ENCODE results near the gene NPFFR2. TPM values are rescaled to one million over a fixed set of nuclear protein-coding genes. Genes with fewer than 3 reads are reported as not detected.
A peak's percentile ranks its signal among the peaks of the same experiment; 100 is the strongest.

The NPFFR2 gene
- polyA plus RNA-seq, 1 experiment: not detected

DNA sequence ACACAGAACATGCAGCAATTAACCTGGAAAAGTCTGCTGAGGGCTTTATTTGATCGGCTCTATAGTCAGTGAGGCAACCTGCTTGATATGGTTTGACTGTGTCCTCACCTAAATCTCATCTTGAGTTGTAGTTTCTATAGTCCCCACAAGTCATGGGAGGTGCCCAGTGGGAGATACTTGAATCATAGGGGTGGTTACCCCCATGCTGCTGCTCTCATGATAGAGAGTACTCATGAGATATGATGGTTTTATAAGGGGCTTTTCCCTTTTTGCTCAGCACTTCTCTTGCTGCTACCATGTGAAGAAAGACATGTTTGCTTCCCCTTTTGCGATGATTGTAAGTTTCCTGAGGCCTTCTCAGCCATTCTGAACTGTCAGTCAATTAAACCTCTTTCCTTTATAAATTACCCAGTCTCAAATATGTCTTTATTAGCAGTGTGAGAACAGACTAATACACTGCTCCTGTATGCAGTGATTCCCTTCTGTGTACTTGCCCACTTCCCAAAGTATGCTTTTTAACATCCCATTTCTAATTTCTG lies 78.2 kb downstream of the NPFFR2 start:
- ChIA-PET CTCF (no interaction called here), POLR2A (no interaction called here)
- Histone ChIP-seq H3K27ac (ENCODE audit: low read depth, low read length) (no peak overlapping the region), H3K27me3 (ENCODE audit: control insufficient read depth, insufficient read depth, low read length) (peaks cover 2% of the 10 kb centered on the region), H3K9me3 (ENCODE audit: control insufficient read depth, insufficient read depth, low read length) (no peaks in the 10 kb centered on the region), H3K4me3 (ENCODE audit: low read depth, low read length) (no peak overlapping the region)
- no peak for DNase-seq (ENCODE audit: low read depth, low spot score)
- TF ChIP-seq, protein P1, sequence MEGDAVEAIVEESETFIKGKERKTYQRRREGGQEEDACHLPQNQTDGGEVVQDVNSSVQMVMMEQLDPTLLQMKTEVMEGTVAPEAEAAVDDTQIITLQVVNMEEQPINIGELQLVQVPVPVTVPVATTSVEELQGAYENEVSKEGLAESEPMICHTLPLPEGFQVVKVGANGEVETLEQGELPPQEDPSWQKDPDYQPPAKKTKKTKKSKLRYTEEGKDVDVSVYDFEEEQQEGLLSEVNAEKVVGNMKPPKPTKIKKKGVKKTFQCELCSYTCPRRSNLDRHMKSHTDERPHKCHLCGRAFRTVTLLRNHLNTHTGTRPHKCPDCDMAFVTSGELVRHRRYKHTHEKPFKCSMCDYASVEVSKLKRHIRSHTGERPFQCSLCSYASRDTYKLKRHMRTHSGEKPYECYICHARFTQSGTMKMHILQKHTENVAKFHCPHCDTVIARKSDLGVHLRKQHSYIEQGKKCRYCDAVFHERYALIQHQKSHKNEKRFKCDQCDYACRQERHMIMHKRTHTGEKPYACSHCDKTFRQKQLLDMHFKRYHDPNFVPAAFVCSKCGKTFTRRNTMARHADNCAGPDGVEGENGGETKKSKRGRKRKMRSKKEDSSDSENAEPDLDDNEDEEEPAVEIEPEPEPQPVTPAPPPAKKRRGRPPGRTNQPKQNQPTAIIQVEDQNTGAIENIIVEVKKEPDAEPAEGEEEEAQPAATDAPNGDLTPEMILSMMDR (IDR thresholded peaks at IDR 0.05; ENCODE audit: low read depth, low read length): no peak

DNA sequence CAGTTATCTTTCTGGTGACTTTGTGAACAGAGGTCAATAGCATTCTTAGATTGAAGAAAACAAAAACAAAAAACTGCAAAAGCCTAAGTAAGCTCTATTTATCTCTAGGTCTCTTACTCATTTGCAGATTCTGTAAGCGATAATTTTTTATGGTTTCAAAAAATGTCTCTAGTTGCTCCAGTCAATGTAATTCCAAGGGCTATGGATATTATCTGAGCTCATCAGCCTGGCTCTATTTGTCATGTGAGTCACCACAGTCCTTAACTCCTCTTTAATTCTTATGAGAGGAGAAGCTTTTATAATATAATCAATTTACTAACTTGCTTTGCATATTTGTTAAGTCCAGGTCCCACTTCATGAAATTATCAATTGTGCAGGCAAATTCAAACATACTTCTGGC lies 79.1 kb downstream of the NPFFR2 start:
- TF ChIP-seq, protein P1 (IDR thresholded peaks at IDR 0.05; ENCODE audit: low read depth, low read length): no peak
- Histone ChIP-seq H3K9me3 (ENCODE audit: control insufficient read depth, insufficient read depth, low read length) (no peaks in the 10 kb centered on the region), H3K4me3 (ENCODE audit: low read depth, low read length) (no peak overlapping the region), H3K27me3 (ENCODE audit: control insufficient read depth, insufficient read depth, low read length) (peaks cover 2% of the 10 kb centered on the region), H3K27ac (ENCODE audit: low read depth, low read length) (no peak overlapping the region)
- CTCF ChIA-PET: no interaction called here
- DNase-seq (ENCODE audit: low read depth, low spot score): no peak
- POLR2A ChIA-PET: no interaction called here

DNA sequence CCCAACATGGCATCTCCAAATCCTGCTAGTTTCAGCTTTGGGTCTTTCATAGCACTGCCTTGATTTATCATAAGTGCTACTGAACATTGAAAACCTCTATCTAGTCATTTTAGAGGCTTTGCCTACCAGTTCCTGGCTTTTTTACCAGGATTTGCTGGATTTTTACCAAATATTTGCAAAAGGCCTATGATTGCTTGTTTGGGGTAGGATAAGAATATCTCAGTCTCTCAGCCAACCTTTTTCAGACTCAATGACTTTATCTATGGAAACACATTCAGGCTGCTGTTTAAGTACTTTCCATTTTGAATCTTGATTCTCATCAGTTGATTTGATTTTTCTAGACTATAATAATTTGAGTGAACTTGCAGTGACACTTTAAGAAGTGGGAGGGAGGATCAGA lies 80.1 kb downstream of the NPFFR2 start:
- no peak overlapping the region for H3K4me3 ChIP-seq (ENCODE audit: low read depth, low read length)
- H3K9me3 ChIP-seq (ENCODE audit: control insufficient read depth, insufficient read depth, low read length): no peaks in the 10 kb centered on the region
- CTCF ChIA-PET: no interaction called here
- DNase-seq (ENCODE audit: low read depth, low spot score): no peak
- no peak overlapping the region for H3K27ac ChIP-seq (ENCODE audit: low read depth, low read length)
- H3K27me3 ChIP-seq (ENCODE audit: control insufficient read depth, insufficient read depth, low read length): peaks cover 2% of the 10 kb centered on the region
- TF ChIP-seq, protein P1 (IDR thresholded peaks at IDR 0.05; ENCODE audit: low read depth, low read length): no peak
- POLR2A ChIA-PET: no interaction called here

DNA sequence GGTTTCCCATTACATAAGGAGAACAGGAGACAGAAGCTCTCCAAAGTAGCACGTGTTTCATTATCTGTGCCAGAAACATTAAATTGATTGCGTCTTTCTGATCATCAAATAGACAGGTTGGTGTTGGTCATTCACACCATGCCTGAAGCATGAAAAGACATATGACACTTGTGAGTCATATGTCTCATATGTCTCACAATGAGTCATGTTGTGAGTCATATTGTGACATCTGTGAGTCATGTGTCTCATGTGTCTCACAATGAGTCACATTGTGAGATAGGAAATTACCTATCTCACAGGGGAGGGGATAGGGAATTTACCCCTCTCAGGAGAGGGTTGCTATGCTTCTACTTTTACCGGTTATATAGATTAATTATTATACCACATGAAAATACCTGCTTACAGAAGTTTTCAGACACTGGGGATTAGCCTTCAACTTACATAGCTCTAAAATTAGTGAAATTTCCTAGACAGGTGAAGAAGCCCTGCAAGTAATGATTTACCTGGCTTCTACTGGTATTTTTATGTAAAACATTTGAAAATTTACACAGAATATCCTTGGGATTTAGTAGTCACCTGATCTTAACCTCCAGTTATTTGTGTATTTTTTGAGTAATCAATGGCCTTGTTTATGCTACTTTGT lies 80.8 kb downstream of the NPFFR2 start:
- no peaks in the 10 kb centered on the region for H3K9me3 ChIP-seq (ENCODE audit: control insufficient read depth, insufficient read depth, low read length)
- H3K27ac ChIP-seq (ENCODE audit: low read depth, low read length): no peak overlapping the region
- no peak overlapping the region for H3K4me3 ChIP-seq (ENCODE audit: low read depth, low read length)
- ChIA-PET CTCF (no interaction called here), POLR2A (no interaction called here)
- H3K27me3 ChIP-seq (ENCODE audit: control insufficient read depth, insufficient read depth, low read length): peaks cover 2% of the 10 kb centered on the region
- TF ChIP-seq, protein P1 (IDR thresholded peaks at IDR 0.05; ENCODE audit: low read depth, low read length): no peak
- peak; percentile 18 for DNase-seq (ENCODE audit: low read depth, low spot score)

DNA sequence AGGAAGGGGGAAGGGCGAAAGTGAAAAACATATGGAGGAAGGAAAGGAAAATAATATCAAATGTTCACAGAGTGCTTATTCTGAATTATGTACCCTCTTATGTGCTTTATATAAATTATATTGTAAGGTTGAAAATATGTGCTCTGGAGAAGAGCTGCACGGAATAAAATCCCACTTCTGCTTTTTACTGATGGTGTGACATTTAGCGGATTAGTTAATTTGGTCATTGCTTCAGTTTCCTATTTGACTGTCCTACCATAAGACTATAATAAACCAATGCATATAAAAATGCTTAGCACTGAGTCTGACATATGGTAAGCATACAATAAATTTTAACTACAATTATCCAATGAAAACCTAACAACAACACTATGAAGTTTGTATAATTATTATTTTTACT lies 86.2 kb downstream of the NPFFR2 start:
- Histone ChIP-seq H3K9me3 (ENCODE audit: control insufficient read depth, insufficient read depth, low read length) (no peaks in the 10 kb centered on the region), H3K27me3 (ENCODE audit: control insufficient read depth, insufficient read depth, low read length) (no peaks in the 10 kb centered on the region), H3K27ac (ENCODE audit: low read depth, low read length) (no peak overlapping the region), H3K4me3 (ENCODE audit: low read depth, low read length) (no peak overlapping the region)
- ChIA-PET CTCF (no interaction called here), POLR2A (no interaction called here)
- DNase-seq (ENCODE audit: low read depth, low spot score): no peak
- TF ChIP-seq, protein P1 (IDR thresholded peaks at IDR 0.05; ENCODE audit: low read depth, low read length): no peak
